MM.1S (cell line): Measurements from ENCODE around the gene KRTAP6-2.

ENCODE experiments used
- DNase-seq: peaks from one replicate; pipeline ENCODE4 v3.0.0-alpha.2; 2015
- H2AFZ ChIP-seq: fragments of 300-600 bp; sonication (generic); 2 replicates; pipeline ENCODE4 v1.6.0; 2016; ENCODE audit warnings: antibody characterized with exemption, low read length
- H3F3A ChIP-seq: fragments of 300-600 bp; sonication (generic); 2 replicates; pipeline ENCODE4 v1.6.1; 2016; ENCODE audit warnings: mild to moderate bottlenecking, antibody characterized with exemption, low read length, moderate library complexity, mixed read lengths; ENCODE audit not compliant: insufficient read depth
- H3K27ac ChIP-seq: fragments of 300-600 bp; sonication (generic); 2 replicates; pipeline ENCODE4 v1.5.1; 2016; ENCODE audit warnings: mild to moderate bottlenecking, low read length
- H3K27me3 ChIP-seq: fragments of 300-600 bp; sonication (generic); replicated peaks from 2 replicates; pipeline ENCODE4 v1.6.0; 2016; ENCODE audit warnings: low read length; ENCODE audit not compliant: insufficient read depth
- H3K36me3 ChIP-seq: fragments of 300-600 bp; sonication (generic); replicated peaks from 2 replicates; pipeline ENCODE4 v1.6.1; 2016; ENCODE audit warnings: mild to moderate bottlenecking, low read length, mixed read lengths; ENCODE audit not compliant: insufficient read depth
- H3K4me1 ChIP-seq: fragments of 300-600 bp; sonication (generic); 2 replicates; pipeline ENCODE4 v1.6.1; 2016; ENCODE audit warnings: low read length, mixed read lengths
- H3K4me2 ChIP-seq: fragments of 300-600 bp; sonication (generic); 2 replicates; pipeline ENCODE4 v1.6.0; 2016; ENCODE audit warnings: low read depth, low read length
- H3K4me3 ChIP-seq: fragments of 300-600 bp; sonication (generic); 2 replicates; pipeline ENCODE4 v1.5.1; 2016; ENCODE audit warnings: low read length, mixed read lengths
- H3K79me2 ChIP-seq: fragments of 300-600 bp; sonication (generic); 2 replicates; pipeline ENCODE4 v1.6.1; 2016; ENCODE audit warnings: mixed run types, low read length, mixed read lengths
- H3K9ac ChIP-seq: fragments of 300-600 bp; sonication (generic); 2 replicates; pipeline ENCODE4 v1.6.1; 2016; ENCODE audit warnings: low read length, mixed read lengths
- H3K9me2 ChIP-seq: fragments of 300-600 bp; sonication (generic); replicated peaks from 2 replicates; pipeline ENCODE4 v1.6.1; 2016; ENCODE audit warnings: mild to moderate bottlenecking, low read length, mixed read lengths; ENCODE audit not compliant: insufficient read depth
- H3K9me3 ChIP-seq: fragments of 300-600 bp; sonication (generic); replicated peaks from 2 replicates; pipeline ENCODE4 v1.6.1; 2016; ENCODE audit warnings: mild to moderate bottlenecking, low read length, mixed read lengths; ENCODE audit not compliant: insufficient read depth
- H4K20me1 ChIP-seq: fragments of 300-600 bp; sonication (generic); 2 replicates; pipeline ENCODE4 v1.6.1; 2016; ENCODE audit warnings: mild to moderate bottlenecking, low read length, moderate library complexity, mixed read lengths; ENCODE audit not compliant: insufficient read depth
- CTCF ChIP-seq: fragments of 300-600 bp; sonication (generic); IDR thresholded peaks from 2 replicates; pipeline ENCODE4 v1.5.1; 2016; ENCODE audit warnings: antibody characterized with exemption, low read length, mixed read lengths
- EZH2 ChIP-seq: fragments of 300-600 bp; sonication (generic); optimal IDR thresholded peaks from 2 replicates; pipeline ENCODE3; 2017; ENCODE audit warnings: low read depth, mild to moderate bottlenecking, antibody characterized with exemption, low read length, mixed read lengths
- EZH2phosphoT487 ChIP-seq: fragments of 300-600 bp; sonication (generic); IDR thresholded peaks from 2 replicates; pipeline ENCODE4 v1.6.1; 2018; ENCODE audit warnings: antibody characterized with exemption, low read length

The KRTAP6-2 gene

GRCh38 chr21:30567617-30568016, 31.1 kb downstream of the KRTAP6-2 start:
- Histone ChIP-seq H3K9ac (no peak overlapping the region), H3K9me3 (no peaks in the 10 kb centered on the region), H3K9me2 (no peaks in the 10 kb centered on the region), H3K79me2 (no peaks in the 10 kb centered on the region), H3K36me3 (no peaks in the 10 kb centered on the region), H3K4me1 (no peaks in the 10 kb centered on the region), H3F3A (no peaks in the 10 kb centered on the region), H3K27me3 (no peaks in the 10 kb centered on the region), H3K4me3 (no peak overlapping the region), H3K4me2 (no peak overlapping the region), H2AFZ (no peak overlapping the region), H3K27ac (no peak overlapping the region), H4K20me1 (no peaks in the 10 kb centered on the region)
- no peak for TF ChIP-seq CTCF
- no peak for TF ChIP-seq EZH2
- TF ChIP-seq EZH2phosphoT487 = no peak
- DNase-seq = no peak

GRCh38 chr21:30563630-30564029, 35.1 kb downstream of the KRTAP6-2 start:
- Histone ChIP-seq H3K4me3 (no peak overlapping the region), H3K9me3 (no peaks in the 10 kb centered on the region)
- TF ChIP-seq CTCF (no peak), EZH2phosphoT487 (no peak), EZH2 (no peak)

GRCh38 chr21:30563072-30563471, 35.6 kb downstream of the KRTAP6-2 start:
- Histone ChIP-seq H3K9me3 (no peaks in the 10 kb centered on the region), H3K27ac (no peak overlapping the region), H3K79me2 (no peaks in the 10 kb centered on the region), H3K27me3 (no peaks in the 10 kb centered on the region), H3K4me2 (no peak overlapping the region), H4K20me1 (no peaks in the 10 kb centered on the region), H3K4me1 (no peaks in the 10 kb centered on the region), H2AFZ (no peak overlapping the region), H3K4me3 (no peak overlapping the region), H3K9ac (no peak overlapping the region), H3K9me2 (no peaks in the 10 kb centered on the region), H3F3A (no peaks in the 10 kb centered on the region), H3K36me3 (no peaks in the 10 kb centered on the region)
- DNase-seq = no peak
- no peak for TF ChIP-seq CTCF
- no peak for TF ChIP-seq EZH2phosphoT487
- TF ChIP-seq EZH2 = no peak

More at GRCh38 chr21:30563630-30564029, 35.1 kb downstream of the KRTAP6-2 start:
- Histone ChIP-seq H3K4me1 (no peaks in the 10 kb centered on the region), H3K9ac (no peak overlapping the region), H4K20me1 (no peaks in the 10 kb centered on the region), H3K27ac (no peak overlapping the region), H3K4me2 (no peak overlapping the region), H3K36me3 (no peaks in the 10 kb centered on the region), H3K9me2 (no peaks in the 10 kb centered on the region), H3K79me2 (no peaks in the 10 kb centered on the region), H3K27me3 (no peaks in the 10 kb centered on the region), H3F3A (no peaks in the 10 kb centered on the region), H2AFZ (no peak overlapping the region)
- no peak for DNase-seq
